GM19468 (cell line): ENCODE data around the gene FAM120A.

Experiments
- ATAC-seq: cut with Tn5 transposase; IDR thresholded peaks from one replicate; pipeline ENCODE4 v1.9.1; 2021; ENCODE audit warnings: mild to moderate bottlenecking, moderate library complexity, moderate number of reproducible peaks; ENCODE audit not compliant: unreplicated experiment; ENCODE audit errors: extremely low read depth

Gene FAM120A

DNA sequence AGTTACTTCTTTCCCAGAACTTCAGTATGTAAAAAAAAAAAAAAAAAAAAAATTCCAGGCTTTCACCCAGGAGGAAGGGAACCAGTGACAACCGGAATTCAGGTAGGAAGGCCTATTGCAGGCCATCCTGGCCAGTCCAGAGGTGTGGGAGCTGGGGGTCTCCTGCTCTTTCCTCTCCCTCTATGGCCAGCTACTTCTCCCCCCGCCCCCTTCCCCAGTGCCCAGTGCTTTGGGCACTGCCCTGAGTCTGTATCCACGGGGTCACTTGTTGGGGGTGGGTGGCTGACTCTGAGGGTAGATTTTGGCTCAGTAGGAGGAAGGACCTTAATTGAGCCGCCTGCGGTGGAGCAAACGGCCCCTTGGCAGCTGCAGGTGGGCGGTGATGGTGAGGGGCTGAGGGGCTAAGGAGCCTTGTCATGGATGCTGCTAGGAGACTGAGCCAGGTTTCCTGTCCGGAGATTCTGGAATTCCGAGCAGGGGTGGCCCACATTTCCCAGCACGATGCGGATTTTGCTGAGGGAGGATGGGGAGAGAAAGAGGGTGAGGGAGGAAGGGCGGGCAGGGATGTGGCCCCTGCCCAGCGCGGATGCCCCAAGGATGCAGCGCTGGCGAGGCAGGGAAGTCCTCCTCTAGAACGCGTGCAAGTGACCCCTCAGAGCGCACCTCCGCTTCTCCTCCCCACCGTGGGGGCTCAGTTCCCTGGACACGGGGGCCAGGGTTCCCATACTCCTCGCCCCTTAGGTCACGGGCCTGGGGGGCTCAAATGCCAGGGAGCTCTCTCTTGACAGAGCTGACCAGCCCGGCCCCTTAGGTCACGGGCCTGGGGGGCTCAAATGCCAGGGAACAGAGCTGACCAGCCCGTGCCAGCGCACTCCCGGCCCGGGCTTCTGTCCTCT is 123.7 kb downstream of the FAM120A start:
- no peak for ATAC-seq

DNA sequence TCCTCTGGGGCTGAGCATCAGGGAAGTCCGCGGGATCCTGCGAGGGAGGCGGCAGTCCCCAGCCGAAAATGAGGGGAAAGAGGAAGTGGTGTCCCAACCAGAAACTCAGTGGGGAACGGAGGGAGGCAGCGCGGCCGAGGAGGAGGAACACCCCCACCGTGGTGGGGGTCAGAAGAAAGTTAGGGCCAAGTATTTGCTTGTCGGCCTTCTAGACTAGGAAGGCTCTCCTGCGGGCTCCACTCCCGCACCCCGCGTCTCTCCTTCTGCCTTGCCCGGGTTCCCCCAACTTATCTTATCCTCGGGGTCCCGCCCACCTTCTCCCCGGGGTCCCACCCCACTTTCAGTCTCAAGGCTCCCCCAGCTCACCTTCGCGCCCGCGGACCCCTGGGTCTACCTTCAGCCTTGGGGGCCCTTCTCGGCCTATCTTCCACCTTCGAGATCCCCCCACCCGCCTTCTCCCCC is 124.3 kb downstream of the FAM120A start:
- no peak for ATAC-seq

DNA sequence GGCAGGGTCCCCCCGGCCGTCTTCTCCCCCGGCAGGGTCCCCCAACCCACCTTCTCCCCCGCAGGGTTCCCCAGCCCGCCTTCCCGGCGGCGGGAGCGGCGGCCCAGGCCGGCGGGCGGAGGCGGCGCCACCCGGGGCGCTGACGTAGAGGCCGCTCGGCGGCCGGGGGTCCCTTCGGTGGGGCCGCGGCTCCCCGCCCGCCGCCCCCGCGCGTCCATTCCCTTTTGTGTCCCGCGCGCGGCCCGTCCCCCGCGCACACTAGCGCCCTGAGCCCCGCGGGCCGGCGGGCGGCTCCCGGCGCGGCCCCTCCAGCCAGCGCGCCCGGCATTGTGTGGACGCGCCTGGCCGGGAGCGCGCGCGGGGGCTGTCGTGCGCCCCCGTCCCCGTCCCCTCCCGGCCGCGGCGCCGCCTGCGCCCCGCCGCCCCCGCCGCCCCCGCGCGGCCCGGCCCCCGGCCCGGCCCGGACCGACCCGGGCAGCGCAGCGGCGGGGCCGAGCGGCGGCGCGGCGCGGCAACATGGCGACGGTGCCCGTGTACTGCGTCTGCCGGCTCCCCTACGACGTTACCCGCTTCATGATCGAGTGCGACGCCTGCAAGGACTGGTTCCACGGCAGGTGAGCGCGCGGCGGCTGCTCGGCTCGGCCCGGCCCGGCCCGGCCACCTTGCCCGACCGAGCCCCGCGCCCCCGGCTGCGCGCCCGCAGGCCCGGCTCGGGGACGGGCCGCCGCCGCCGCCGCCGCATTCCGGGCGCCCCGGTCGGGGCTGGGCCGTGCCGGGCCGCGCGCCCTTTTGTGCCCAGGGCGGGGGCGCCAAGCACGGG is 125.0 kb downstream of the FAM120A start, which contains the start of gene PHF2:
Gene PHF2 (plus strand): TSS at position 327 of the 820 bp plus-strand sequence. CDS start 190 bp downstream, at position 517.
- ATAC-seq: peak; percentile 19

DNA sequence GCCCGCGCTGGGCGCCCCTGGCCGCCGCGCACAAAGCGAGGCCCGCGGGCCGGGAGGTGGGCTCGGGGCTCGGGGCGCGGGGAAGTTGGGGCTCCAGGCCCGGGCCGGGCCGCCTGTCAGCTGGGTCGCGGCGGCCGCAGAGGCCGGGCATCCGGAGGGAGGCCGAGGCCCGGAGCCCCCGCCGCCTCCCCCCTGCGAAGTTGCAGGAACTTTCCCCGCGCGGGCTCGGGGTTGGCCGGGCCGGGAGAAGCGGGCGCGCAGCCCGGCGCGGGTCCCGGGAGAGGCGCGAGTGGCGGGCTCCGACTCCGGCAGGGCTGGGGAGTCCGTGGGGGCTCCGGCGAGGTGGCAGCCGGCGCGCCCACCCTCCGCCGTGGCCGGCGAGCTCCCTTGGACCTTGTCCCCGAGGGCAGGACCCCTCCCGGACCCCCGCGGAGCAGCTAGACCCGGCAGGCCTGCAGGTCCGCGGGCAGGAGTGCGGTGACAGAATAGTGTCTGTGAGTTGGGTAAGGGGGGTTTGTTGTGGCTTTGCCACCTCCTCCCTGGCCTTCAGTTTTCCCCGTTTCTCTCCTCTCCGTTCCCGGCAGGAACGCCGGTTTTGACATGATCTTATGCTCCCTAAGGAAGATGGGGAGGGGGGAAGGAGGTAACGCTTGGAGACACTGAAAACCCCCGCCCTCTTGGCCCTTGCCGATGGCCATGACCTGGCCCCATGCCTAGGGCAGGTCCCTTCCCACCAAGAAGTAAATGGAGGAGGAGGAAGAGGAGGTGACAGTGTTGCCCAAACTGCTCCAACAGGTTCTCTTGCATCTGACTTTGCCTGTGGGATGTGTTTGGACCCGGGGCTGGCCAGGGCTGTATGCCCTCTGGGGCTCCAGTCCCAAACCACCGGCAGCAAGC is 125.8 kb downstream of the FAM120A start:
- ATAC-seq: peak; percentile 12

DNA sequence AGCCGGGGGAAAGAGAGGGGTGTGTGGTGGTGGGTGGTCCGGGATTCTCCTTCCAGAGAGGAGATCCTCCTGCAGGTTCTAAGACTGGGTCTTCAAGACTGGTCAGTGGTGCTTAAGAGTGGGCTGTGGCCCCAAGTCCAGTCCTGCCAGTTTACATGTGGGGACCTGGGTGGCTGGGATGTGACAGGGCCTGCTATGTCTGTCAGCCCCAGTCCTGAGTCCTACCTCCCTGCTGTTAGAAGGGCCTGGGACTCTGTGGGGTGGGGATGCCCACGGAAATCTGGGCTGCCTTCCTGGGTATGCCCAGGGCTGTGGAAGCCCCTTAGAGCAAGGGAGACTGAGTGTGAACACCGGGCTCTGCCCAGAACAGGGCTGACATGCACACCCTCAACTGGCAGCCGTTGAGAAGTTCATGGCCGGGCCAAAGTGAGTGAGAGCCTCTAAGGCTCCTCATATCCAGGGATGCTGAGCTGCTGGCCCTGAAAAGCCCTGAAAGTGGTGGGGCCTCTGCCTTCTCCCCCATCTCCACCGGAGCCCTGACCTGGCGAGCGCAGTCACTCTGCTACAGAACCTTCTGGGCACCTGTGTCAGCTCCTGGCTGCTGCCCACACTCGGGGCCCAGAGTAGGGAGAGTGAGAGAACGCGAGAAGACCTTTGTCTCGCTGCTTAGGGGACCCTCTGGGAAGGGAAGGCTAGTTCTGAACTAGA is 126.6 kb downstream of the FAM120A start:
- ATAC-seq: no peak

DNA sequence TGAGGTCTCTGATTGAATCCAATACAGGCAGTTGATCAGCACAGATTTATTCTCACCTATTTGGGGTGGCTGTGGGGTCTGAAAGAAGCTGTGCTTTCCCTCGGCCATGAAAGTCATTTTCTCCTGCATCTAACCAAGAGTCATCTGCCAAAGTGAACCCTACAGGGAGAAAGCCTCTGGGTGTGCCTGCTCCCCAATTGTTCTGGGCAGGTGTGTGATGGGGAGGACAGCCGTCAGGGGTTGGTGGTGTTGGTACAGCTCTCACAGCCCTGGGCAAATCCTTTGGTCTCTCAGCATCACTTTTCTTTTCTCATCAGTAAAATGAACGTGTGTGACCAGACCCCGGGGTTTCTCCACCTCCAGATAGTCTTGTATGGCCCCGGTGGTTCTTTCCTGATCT is 127.4 kb downstream of the FAM120A start:
- ATAC-seq: no peak

DNA sequence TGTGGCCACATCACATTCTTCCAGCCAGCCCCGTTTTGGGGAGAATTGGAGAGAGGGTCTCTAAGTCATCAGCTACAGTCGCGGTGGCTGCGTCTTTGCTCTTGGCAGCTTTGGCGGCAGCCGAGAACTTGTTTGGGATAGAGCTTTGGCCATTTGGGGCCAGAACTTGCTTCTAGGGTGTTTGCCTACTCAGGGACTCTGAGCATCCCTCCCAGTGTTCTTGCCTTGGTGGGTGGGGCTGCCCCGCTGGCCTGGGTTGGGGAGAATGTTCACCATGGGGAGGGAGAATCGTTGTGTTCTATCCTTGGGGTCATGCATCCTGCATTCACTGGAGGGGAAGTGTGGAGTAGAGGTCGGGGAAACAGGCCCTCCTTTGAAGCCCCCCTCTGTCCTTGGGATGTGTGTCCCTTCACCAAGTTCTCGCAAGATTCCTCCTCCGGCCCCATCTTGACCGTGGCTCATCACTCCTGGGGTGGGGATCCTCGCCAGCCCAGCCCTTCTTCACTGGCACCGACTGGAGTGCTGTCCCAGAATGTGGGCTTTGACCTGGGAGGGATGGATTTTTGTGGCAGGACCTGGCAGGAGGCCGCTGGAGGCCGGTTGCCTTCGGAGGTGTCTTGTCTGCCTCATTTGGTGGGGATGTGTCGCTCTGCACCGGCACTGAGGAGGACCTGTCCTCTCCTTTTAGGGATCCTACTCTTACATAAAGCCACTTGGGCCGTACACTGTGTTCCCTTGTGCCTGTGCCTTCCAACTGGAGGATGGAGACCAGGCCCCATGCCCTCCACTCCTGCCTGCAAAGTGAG is 128.4 kb downstream of the FAM120A start:
- no peak for ATAC-seq

DNA sequence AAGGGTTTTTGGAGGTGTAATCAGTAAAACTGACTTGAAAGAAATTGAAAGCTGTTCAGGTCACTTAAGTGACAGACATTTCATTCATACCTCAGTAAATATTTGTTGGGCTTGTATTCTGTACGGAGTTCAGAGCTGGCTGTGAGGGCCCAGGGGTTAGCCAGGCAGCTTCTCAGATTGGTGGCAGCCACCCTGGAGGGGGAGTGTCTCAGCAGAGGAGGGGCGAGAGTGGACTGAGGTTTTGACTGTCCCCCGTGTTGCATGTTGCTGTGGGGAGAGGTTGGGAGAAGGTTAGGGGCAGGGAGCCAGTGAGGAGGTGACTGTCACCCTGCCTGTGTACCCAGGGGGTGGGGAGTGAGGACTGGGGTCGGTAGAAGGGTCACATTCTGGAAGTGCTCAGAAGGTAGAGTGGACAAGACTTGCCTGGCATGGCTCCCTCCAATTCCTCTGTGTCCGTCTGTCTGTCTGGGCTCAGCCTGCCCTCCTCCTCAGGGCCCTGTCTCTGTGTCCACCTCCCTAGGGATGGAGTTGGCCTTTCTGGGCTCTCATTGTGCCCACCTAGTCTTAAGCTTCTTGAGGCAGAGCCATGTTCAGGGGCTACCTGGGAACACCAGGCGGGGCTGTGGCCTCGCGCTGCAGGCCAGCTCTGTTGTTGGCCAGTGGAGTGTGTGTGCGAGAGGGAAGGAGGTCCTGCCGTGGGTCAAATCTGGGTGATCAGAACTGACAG is 129.3 kb downstream of the FAM120A start:
- ATAC-seq: no peak

DNA sequence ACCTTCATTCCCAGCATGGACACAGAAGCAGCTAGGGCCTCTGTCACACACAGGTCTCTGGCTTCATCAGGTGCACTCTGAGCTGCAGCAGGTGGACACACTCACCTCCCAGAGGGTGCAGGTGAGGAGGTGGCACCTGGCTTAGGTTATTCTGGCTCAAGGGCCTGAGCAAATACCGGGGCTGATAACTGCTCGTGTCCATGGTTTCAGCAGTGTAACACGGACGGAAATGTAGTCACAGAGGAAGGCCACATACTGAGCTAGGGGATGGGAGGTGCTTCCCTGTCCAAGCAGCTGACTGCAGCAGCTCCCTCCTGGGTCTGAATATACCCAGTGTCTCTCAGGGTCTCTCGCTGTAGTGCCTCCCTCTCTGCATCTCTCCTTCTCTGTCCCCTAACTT is 130.6 kb downstream of the FAM120A start:
- ATAC-seq: no peak

DNA sequence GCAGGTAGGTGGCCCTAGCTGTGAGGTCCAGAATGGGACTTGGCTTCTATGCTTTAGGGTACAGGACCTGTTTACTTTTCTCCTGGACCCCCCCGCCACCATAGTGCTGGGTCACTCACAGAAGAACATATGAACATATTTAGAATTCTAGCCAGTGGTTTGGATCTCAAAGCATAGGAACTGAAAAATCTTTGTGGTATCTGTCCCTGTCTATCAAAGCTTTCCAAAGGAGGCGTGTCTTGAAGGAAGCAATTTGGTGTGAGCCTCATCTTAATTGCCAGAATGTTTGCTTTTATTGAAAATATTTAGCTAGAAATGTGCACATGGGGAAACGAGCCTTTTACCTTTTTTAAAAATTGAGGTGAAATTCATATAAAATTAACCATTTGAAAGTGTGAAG is 131.1 kb downstream of the FAM120A start:
- no peak for ATAC-seq

DNA sequence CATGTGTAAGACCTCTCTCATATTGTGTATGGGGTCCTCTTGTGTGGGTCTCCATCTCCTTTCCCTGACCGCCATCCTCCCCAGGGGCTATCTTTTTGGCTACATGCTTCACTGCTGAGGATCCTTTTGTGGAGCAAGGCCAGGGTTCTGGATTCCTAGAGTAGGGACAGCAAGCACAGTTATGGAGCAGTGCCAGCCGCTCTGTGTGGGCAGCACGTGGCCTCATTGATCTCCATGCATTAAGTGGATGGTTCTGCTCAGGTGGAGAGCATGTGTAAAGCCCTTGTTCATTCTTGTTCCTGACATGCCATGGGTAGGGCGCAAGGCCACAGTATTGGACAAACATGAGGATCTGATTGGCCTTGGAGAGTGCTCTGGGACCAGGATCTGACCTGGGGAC is 133.8 kb downstream of the FAM120A start:
- no peak for ATAC-seq

DNA sequence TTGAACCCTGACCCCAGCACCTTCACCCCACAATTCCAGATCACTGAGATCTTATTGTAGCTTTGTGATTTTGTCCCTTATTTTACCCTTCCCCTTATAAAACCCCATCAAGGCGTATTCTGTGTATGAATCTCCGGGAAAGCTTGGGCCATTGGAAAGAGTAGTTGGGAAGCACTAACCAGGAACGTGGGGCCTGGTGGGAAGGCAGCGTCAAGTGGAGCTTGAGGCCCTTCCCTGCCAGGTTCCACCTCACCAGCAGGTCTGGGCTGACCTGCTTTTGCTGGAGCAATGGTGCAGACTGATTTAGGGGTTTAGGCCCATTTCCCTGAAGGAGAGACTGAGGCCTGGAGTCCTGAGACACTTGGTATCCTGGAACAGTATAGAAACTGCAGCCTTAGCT is 134.2 kb downstream of the FAM120A start:
- ATAC-seq: no peak

DNA sequence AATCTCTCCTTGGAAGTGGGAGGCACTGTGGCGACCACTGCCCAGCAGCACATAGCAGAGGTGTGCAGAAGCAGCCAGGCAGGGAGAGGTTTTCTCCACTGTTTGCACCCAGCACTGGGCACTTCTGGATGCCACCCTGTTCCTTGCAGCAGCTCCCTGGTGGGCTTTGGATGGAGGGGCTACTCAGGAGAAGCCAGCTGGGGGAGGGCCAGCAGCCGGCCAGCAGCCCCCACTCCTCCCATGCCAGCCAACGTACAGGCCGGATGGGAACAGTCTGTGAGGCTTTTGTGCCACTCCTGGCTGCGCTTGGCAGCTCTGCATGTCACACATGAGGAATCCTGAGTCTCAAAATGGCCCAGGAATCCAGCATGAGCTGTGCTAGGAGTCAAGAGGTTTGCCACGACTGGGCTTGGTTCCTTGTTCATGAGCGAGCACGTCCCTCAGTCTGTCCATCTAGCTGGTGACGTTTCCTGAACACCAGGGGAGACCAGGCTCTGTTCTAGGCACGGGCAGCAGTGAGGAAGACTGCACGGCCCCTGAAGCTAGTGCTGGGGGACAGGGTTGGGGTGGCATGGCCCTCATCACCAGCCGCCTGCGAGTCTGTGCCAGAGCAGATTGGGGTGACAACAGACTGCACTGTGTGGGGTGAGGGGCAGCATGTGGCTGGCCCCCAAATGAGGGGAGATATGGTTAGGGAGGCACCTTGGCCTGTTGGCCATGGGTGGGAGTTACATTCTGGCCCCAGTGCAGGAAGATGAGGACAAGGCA is 135.0 kb downstream of the FAM120A start:
- ATAC-seq: no peak

DNA sequence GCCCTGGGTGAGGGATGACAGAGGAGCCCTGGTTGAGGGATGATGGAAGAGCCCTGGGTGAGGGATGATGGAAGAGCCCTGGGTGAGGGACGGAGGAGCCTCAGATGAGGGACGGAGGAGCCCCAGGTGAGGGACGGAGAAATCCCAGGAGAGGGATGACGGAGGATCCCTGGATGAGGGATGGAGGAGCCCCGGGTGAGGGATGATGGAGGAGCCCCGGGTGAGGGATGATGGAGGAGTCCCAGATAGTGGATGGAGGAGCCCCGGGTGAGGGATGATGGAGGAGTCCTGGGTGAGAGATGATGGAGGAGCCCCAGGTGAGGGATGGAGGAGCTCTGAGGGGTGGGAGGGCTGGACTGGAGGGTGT is 135.8 kb downstream of the FAM120A start:
- ATAC-seq: no peak

DNA sequence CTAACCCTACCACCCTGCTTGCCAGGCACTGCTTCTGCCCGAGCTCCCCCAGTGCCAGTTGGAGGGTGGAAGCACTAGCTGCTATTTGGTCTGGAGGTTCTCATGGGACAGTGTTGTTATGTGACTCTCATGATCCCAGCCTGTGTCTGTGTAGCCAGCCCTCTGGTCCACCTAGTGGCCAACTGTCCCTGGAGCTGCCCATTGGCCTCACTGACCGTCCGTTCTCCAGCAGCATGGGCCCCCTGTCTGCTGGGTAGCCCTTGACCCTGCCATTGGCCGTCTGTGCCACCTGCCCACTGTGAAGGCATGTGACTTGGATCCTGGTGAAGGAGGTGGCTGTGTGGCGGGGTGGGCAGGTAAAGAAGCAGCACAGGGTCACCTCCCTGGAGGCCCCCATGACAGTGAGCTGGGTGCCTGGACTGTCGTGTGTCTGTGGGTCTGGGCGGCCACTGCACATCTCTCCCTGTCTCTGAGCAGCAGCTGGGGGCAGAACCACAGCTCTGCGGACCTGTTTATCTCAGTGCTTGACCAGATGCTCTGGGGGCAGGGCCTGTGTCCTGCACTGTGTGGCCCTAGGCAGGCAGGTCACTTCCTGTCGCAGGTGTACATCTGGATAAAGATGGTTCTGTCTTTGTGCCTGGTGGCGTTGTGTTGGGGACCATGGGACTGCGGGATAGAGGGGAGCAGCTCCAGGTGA is 136.3 kb downstream of the FAM120A start:
- no peak for ATAC-seq

DNA sequence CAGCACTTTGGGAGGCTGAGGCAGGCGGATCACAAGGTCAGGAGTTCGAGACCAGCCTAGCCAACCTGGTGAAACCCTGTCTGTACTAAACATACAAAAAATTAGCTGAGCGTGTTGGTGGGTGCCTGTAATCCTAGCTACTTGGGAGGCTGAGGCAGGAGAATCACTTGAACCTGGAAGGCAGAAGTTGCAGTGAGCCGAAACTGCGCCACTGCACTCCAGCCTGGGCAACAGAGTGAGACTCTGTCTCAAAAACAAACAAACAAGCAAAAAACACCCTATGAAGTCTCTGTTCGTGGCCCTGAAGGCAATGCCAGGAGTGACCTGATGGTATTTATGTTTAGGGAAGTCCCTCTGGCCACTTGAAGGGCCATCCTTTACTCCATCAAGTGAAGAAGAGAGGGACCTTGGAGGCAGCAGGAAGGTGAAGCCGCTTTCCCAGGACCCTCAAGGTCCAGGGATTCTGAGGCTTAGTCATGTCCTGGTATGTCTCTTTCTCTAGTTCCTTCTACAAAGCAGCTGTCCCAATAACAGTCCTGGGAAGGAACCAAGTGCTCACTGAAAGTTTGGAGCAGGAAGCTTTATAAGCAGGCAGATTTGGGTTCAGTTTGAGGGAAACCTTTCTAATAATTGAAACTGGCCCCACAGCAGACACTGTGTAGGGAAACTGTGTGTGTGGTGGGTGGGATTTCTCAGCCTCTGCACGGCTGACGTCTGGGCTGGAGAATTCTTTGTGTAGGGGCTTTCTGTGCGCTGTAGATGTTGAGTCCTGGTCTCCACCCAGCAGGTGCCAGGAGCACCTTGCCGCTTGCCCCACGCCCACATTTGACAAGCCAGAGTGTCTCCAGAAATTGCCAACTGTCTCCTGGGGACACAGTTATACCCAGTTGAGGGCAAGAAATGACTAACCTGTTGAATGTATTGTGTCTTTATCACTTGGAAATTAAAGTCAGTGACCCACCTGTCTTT is 137.4 kb downstream of the FAM120A start:
- no peak for ATAC-seq
